GM18873 (cell line): ENCODE data around the gene TBC1D2.

Experiments
- ATAC-seq: cut with Tn5 transposase; IDR thresholded peaks from one replicate; pipeline ENCODE4 v1.9.1; 2021; ENCODE audit warnings: mild to moderate bottlenecking, moderate library complexity, moderate number of reproducible peaks; ENCODE audit not compliant: unreplicated experiment, low FRiP score

The TBC1D2 gene

DNA sequence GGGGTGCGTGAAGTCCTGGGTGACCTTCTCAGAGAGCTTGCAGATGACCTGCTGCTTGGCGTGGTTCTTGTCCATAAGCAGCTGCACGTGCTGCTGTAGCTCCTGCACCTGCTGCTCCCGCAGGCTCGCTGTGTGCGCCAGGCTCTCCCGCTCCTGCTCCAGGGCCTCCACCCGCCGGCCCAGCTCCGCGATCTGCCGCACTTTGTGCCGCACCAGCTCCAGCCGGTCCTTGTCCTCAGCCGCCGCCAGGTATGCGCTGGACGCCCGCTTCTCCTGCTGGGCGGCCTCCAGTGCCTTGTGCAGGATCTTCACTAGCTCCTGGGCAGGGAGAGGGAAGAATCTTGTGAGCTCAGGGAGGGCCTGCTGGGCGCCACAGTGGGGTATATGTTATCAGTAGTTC lies 34.5 kb downstream of the TBC1D2 start:
- ATAC-seq, result no peak

DNA sequence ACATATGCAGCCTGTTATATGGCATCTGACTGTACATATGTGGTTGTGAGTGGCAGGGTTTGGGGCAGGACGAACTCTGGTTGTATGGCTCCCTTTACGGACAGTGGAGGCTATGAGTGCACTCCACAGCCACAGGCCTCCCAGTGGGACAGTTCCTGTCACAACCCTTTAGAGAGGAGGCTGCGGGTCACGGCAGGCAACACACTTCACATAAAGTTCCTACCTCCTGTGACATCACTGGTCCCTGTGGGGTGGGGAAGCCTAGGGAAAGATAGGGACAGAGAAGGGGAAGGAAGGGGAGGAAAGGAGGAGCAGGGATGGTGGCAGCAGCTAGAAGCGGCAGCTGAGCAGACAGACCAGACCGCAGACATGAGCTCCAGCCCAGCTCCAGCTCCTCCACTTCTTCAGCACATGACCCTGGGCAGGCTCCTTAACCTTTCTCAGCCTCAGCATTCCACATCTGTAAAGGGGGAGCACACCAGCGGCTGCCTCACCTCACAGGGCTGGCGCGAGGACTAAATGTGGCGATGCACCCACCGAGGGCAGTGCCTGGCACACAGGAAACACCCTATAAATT lies 35.6 kb downstream of the TBC1D2 start:
- no peak for ATAC-seq

DNA sequence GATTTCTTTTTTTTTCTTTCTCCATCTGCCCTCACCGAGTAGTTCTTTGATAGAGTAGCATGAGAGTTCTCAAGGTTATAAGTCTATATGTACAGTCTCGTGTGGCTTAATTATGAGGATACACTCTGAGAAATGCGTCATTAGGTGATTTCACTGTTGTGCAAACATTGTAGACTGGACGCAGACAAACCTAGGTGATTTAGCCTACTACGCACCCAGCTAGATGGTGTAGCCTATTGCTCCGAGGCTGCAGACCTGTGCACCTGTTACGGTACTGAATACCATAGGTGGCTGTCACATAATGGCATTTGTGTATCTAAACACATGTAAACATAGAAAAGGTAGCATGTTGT lies 36.1 kb downstream of the TBC1D2 start:
- no peak for ATAC-seq

DNA sequence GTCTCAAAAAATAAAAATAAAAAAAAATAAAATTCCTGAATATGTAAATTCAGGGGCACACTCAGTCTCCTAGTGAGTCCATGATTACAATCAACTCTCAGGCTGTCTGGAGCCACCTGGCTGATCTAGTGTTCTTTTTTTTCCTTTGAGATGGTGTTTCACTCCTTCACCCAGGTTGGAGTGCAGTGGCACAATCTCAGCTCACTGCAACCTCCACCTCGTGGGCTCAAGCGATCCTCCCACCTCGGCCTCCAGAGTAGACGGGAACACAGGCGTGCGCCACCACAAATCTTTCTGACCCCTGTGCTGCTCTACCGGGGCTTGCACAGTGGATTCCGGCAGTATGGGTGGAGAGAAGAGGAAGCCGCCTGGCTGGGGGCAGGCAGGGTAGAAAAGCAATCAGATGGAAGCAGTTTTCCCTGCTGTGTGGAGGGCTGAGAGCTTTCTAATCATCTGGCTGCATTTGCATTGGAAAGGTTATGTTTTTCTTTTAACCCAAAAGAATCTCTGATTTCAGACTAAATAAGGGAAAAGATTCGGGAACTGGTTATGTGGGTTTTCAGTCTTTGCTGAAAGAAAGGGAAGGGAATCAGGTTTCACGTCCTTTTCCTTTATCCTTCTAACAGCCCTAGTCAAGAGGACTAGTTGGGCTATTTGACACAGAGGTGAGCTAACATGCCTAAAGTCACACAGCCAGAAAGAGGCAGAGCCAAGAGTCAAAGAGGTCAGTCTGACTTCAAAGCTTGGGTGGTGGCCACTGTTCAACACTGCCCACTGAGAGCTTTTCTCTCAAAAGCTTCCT lies 36.7 kb downstream of the TBC1D2 start:
- no peak for ATAC-seq

DNA sequence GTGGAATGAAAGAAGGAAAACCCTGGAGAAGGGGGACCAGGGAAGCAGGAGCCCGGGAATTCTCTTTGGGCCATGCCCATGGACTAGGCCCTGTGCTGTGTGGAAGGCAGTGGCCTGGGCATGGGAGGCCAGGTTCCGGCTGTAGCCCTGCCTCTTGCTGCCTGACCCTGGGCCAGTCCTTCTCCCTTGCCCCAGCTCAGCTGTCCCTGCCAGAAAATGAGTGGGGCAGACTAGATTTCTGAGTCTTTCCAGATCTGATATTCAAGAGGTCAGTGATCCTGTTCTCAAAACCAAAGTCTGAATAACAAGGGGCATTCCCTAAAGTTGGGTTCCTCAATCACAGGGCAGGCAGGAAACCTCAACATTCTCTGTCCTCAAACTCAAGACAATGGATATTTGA lies 38.2 kb downstream of the TBC1D2 start:
- ATAC-seq, result no peak

DNA sequence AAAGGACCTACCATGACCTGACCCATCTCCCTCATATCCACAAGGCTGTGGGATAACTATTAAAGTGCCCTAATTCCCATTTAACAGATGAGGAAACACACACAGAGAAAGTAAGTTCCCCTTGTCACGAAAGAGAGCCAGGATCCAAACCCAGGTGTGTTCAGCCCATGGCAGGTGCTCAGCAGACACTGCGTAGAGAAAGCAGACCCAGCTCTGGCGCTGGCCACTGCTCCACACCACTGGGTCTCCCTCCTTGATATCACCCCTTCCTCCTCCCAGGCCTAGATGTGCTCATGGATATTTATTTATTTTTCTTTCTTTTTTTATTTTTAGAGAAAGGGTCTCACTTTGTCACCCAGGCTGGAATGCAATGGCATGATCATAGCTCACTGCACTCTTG lies 39.1 kb downstream of the TBC1D2 start:
- ATAC-seq, result no peak

DNA sequence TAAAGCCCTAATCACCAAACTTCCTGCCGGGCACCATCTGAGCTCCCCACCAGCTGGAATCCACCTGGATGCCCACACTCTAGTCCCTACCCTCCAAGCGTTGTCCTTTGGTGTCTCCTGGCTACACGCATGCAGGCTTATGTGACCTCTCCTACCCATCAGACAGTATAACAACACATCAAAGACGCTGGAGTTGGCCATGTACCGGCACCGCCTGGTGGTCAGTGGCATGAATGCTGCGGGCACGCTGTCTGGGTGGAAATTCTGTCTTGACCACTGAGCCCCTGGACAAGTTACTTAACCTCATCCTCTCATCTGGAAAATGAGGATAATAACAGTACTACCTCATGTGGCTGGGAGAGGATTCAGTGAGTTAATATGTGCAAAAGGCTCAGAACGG lies 39.6 kb downstream of the TBC1D2 start:
- ATAC-seq, result no peak

DNA sequence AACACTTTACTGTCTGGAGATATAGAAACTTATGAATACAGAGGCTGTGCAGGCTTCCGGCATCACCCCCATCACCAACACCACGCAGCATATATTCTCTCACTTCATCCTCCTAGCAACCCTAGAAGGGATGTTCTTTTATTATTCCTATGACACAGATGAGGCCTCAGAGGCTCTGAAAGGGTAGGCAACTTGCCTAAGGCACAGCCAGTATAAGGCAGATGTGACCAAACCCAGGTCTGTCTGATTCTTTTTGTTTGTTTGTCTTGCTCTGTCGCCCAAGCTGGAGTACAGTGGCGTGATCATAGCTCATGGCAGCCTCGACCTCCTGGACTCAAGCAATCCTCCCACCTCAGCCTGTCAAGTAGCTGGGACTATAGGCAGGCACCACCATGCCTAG lies 40.2 kb downstream of the TBC1D2 start:
- no peak for ATAC-seq

DNA sequence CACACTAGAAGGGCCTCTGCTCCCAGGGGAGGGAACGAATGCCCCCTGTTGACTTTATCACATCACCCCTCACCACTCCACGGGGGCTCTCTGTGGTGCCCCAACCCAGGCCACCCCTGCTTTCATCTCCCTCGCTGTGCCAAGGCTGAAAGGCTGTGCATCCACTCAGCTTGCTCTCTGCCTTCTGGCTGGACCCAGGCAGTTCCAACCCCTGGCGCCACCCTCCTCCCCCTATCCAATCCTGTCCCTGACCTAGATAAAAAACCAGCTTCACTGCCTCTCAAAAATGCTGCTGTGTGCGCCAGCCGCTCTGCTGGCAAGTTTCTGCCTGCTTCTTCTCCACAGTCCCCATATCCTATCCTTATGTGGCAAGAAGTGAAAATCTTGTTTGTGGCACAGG lies 40.6 kb downstream of the TBC1D2 start:
- no peak for ATAC-seq

DNA sequence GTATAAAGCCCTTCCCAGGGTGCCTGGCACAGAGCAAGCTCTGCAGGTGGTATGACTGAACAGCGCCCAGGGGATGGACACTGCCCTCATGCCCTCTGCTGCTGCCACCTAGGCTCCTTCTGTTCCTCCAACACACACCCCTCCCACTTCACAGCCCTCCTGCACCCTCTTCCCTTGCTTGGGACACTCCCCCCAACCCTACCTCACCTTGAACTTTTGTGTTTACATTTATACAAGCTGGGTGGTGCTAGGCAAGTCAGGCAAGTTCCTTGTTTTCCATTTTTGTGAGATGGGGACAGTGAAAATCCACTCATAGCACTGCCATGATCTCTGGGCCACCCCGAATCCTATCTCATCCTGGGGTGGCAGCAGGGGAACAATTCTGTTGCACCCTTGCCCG lies 44.2 kb downstream of the TBC1D2 start:
- no peak for ATAC-seq

DNA sequence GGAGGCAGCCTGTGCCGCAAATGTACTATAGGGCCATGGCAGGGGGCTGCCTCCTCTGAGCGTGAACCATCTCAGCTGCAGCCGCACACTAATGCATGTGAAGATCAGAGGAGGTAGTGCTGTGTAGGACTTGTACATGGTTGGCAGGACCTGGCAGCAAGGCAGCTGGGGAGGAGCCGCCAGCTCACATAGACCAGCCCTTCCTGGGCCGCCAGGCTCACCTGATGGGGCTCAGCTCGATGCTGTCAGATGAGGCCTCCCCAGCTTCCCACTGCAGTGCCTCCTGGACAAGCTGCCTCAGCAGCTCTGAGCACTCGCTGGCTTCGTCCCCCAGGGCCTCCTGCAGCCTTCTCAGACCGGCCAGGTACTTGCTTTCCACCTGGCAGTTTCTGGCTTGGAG lies 45.0 kb downstream of the TBC1D2 start:
- no peak for ATAC-seq

DNA sequence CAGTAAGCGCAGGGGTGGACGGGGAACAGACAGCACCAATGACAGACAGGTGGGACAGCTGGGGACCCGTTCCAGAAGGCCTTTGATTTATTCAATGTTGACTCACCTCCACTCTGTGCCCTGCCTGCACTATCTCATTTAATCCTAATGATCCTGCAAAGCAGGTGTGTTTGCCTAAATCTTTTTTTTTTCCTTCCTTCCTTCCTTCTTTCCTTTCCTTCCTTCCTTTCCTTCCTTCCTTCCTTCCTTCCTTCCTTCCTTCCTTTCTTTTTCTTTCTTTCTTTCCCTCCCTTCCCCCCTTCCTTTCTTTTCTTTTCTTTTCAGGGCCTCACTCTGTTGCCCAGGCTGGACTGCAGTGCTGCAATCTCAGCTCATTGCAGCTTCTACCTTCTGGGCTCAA lies 45.9 kb downstream of the TBC1D2 start:
- no peak for ATAC-seq

DNA sequence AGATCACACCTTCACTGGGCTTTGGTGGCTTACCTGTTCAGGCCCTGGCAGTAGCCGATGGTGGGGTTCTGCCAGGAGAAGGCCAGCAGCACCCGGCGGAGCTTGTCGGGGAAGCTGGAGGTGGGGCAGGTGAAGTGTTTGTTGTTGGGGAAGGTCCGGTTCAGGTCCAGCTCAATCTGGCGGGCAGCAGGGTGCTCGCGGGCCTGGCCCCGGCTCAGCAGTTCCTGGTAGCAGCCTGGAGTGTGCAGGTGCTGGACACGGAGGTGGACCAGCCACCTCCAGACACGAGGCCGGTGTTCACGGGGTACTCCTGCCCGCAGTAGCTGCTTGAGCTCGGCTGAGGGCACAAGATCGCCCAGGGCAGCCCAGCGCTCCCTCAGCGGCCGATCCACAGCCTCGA lies 46.8 kb downstream of the TBC1D2 start:
- no peak for ATAC-seq

DNA sequence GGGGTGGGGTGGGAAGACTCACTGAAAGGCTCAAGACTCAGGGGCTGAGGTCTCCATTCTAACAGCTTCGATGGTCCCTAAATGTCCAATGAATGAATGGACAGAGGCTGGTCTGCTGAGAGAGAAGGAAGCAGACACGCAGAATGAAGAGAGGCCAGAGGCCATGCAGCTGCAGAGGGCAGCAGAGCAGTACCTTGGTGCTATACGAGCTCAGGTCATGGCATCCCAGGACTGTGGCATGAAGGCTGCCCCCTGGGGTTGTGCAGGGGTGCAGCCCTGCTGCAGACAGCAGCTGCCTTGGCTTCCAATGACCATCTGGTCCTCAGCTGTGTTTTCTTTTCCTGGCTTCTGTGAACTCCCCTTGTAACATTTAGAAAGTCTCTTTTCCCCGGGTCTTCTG lies 47.8 kb downstream of the TBC1D2 start:
- ATAC-seq, result no peak

DNA sequence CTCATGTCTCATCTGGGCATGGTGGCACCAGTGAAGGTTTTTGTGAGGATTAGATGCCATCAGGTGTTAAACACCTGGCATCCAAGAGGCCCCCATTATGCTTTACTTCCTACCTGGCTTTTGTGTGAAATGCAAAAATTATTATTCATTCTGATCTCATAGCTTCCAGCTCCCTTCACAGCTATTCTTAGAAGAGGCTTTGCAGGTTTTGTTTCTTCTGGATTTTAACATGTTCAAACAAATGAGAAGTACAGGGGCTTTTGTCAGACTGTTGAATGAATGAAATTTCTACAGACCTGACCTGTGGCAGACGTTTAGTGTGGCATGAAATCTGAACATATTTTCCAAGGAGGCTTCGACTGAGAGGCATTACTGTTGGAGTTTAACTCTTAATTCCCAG lies 48.7 kb downstream of the TBC1D2 start:
- no peak for ATAC-seq

DNA sequence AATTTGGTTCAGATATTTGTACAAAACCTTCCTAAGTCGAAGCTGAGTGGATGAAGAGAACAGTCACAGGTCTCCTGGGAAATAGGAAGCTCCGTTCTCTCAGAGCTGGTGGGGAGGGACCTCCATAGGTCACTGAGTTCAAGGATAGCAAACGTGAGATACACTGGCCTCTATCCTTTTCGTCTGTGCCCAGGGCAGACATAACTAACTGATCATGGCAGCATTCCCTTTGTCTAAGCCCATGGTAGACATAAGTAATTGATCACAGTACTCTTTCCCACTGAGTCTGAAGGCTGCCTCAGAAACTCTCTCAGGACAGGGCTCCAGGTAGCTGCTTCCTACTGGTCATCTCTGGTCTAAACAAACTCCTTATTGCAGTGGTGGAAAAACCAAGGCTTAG lies 50.8 kb downstream of the TBC1D2 start:
- ATAC-seq, result no peak

DNA sequence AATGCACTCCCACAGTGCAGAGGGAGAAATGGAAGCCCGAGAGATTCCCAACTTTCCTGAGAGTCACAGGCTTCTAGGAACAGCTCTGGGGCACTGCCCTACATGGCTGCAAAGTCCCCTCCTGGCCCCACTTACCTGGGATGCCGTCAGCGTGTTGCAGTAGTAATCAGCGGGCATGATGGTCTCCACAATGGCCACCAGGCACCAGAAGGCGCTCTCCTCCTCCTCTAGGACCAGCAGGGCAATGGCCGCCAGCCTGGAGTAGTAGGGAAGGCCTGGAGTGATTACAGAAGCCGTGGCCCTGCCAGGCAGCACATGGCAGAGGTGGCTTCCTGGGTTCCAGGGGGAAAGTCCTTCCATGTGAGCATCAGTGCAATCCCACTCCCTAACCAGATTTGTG lies 52.3 kb downstream of the TBC1D2 start:
- ATAC-seq, result no peak

DNA sequence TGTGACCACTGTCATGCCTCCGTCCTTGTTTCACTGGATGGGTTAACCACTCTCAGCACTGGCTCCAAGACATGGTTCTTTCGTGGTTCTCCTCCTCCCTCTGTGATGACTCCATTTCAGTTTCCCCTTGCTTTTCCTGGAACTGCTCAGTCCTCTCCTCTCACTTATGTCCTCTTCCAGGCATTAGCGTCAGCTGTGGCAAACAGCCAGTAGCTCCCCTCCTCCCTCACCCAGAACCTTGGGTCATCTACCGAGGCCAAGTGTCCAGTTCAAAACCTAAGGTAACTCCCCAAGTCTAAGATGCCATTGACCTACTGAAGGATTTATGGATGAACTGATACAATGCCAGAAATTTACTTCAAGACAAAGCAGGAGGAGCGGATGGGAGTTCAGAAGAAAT lies 53.2 kb downstream of the TBC1D2 start:
- no peak for ATAC-seq

DNA sequence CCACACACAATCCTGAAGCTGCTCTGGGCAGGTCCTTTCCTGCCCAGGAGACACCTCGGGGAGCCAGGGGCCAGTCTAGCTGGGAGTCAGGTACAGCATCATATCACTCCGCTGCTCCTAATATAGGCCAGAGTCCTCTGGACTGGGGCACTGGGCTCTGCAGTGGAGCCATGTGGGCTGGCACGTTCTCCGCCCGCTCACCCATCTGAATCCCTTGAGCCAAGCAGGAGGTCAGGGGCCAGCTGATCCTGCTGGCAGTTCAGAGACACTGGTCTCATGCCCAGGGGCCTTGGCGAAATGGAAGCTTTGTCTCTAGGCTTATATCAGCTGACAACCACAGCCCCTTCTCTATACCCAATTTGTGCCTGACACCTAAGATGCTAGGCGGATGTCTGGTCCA lies 53.7 kb downstream of the TBC1D2 start:
- ATAC-seq, result no peak

DNA sequence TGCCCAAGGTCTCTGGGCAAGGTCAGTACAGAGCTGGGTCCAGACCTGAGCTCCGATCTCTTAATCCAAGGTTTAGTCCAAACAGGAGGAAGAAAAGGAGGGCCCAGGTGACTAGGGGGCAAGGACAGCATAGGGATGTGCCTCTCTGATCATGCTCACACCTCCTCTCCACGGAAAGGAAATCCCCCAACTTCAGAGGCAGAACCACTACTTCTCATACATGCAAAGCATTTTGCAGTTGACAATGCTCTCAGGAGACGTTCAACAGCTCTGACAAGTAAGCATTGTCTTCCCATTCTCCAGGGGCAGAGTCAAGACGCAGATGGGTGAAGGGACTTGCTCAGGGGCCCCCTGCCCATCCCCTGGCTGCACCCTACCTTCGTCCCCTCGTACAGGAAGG lies 54.3 kb downstream of the TBC1D2 start:
- peak; percentile 68 for ATAC-seq

DNA sequence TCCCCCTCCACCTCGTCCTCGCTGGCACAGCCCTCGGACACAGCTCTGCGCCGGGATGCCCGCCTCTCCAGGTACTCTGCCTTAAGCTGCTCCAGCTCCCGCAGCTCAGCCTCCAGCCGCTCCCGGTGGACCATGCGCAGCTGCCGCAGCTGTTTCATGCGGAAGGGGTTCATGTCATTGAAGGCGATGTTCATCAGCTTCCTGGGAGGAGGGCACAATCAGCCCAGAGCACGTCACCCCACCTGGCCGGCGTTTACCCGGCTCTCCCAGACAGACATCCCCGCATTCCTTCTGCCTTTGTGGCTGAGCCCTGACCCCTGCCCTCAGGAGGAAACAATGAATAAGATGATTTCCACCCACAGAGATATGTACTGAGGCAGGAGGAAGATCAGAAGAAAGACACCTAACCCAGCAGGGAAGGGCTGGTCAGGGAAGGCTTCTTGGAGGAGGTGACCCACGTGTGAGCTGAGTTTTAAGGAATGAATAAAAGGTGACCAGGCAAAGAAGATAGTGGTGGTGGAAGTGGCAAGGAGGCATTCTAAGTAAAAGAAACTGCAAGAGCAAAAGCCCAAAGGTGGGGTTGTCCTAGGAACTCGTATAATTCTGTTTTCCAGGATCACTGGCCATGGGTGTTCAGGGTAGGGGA lies 55.9 kb downstream of the TBC1D2 start:
- ATAC-seq, result no peak

DNA sequence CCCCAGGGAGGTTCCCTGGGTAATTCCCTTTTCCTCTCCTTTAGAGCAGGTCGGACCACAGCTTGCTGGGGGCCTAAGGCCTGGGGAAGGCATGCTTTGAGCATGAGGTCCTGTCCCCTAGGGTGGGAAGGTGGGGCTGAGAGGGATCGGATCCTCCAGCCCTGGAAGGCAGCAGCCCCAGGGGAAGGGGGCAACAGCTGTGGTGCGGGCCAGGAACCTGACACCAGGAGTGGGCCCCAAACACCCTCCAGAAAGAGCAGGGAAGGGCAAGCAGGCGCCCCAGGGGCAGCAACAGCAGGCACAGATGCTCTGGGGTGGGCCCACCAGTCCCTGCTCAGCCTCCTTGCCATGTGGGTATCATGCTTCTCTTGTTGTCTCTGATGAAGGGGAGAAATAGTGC lies 59.8 kb downstream of the TBC1D2 start:
- no peak for ATAC-seq
